Mammary epithelial cell (primary cell): ENCODE results near the gene ATF1.

ENCODE experiments used
- CTCF ChIP-seq, 2 donors: IDR thresholded peaks in 1 of 2; conservative IDR thresholded peaks in 1 of 2; 2 replicates each; pipeline ENCODE4 v1.5.1; 2011 to 2012; ENCODE audit warnings: inconsistent platforms in 2 of 2, low read length in 2 of 2, mild to moderate bottlenecking in 2 of 2, control low read depth in 1 of 2, low read depth in 1 of 2; ENCODE audit not compliant: insufficient read depth in 1 of 2; ENCODE audit errors: extremely low read depth in 1 of 2
- EZH2 ChIP-seq: IDR thresholded peaks from 2 replicates; pipeline ENCODE4 v1.6.1; 2012; ENCODE audit warnings: low read length, inconsistent platforms, borderline replicate concordance

DNA sequence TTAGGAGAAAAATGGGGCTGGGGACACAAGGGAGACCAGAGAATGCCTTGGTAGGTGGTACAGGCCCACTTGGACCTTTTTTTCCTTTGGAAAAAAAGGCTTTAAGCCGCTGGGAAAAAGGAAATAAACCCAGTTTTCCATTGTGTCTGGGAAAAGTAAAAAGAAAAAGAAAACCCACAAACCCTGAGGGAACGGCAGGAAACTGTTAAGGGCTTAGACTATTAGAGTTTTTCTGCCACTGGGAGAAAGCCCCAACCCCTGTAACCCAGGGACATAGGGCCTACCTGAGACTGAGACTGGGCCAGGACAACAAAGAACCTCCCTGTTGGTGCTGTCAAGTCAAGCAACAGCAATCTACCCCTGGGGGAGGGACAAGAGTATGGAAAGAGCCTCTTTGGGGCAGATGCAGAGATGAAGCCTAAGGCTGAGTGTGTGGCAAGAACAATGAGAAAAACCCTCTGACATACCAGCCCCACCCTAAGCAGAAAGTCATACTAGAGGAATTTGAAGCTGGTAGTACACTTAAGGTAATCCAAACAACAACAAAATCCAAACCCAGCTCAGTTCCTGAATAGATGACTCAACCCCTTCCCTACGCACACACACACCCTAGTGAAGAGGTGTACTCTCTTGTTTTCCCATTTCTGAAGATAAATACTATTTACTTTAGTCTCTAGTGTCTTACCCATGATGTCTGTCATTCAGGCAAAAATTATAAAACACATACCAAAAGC is 22.8 kb downstream of the ATF1 start:
- TF ChIP-seq CTCF (conservative IDR thresholded peaks at IDR 0.05 in 1 of 2, IDR thresholded peaks at IDR 0.05 in 1 of 2; ENCODE audit: extremely low read depth in 1 of 2, insufficient read depth in 1 of 2, low read depth in 1 of 2, low read length in 2 of 2) (no peak), EZH2 (no peak)
